Testis (tissue), 3 donors: ENCODE measurements around the gene CTBP1. TPM values are rescaled to one million over a fixed set of nuclear protein-coding genes. Genes with fewer than 3 reads are reported as not detected.

Experiments used
- DNase-seq: peaks from one replicate; pipeline ENCODE4 v3.0.0-alpha.2; 2019
- H3K27ac ChIP-seq, 2 donors: fragments of 200-600 bp; sonication (generic); one replicate each; pipeline ENCODE4 v1.5.1; 2019
- H3K27me3 ChIP-seq: fragments of 200-600 bp; sonication (generic); one replicate; pipeline ENCODE4 v1.5.1; 2019
- H3K36me3 ChIP-seq: fragments of 200-600 bp; sonication (generic); one replicate; pipeline ENCODE4 v1.5.1; 2017; ENCODE audit warnings: low read depth; ENCODE audit errors: missing control alignments
- H3K4me1 ChIP-seq: fragments of 200-600 bp; sonication (generic); one replicate; pipeline ENCODE4 v1.5.1; 2019
- H3K4me3 ChIP-seq, 2 donors: fragments of 200-600 bp; sonication (generic); one replicate each; pipeline ENCODE4 v1.5.1; 2017 to 2019
- H3K9me3 ChIP-seq: fragments of 200-600 bp; sonication (generic); one replicate; pipeline ENCODE4 v1.5.1; 2017
- POLR2A ChIP-seq: fragments of 450-650 bp; IDR thresholded peaks from one replicate; pipeline ENCODE4 v1.6.1; 2017; ENCODE audit warnings: antibody characterized with exemption, mild to moderate bottlenecking, moderate library complexity
- WGBS, 2 donors: methylation state at CpG; one replicate each; pipeline ENCODE4 v1.1.5; 2018; 5-methylcytosine and 5-hydroxymethylcytosine counted together
- intact Hi-C: fragments of 100-400 bp; cut with DNase I; formaldehyde crosslinking; loops from one replicate; pipeline ENCODE4 v1.15.1; 2023; ENCODE audit warnings: low total_unique reads
- polyA plus RNA-seq: library from polyadenylated mRNA; stranded (reverse); fragments of 350-450 nt; fragmentation: Illumina TruSeq; extraction: RNeasy Lipid Tissue Mini Kit (QIAGEN cat#74804); gene quantifications from one replicate; pipeline ENCODE4 v1.2.3, GENCODE V29; 2014; ENCODE audit warnings: low read depth, low replicate concordance; ENCODE audit not compliant: insufficient read depth
- total RNA-seq, 2 donors: library from RNA; depleted of rRNA; stranded (reverse); fragments of >200 nt; gene quantifications; one replicate each; pipeline ENCODE4 v1.2.3, GENCODE V29; 2016
- TF ChIP-seq, protein P1 (sequence below), 3 experiments: fragments of 450-650 bp in 2 of 3; fragments of 200-600 bp in 1 of 3; sonication (generic) in 1 of 3; IDR thresholded peaks; one replicate each; pipeline ENCODE4 v1.5.1; 2016 to 2019; ENCODE audit warnings: antibody characterized with exemption in 3 of 3, mild to moderate bottlenecking in 2 of 3, moderate library complexity in 1 of 3

CTBP1 gene
- total and polyA plus RNA-seq, 3 donors from 2014 or later, result 72.6 to 245 (median 240) TPM

GRCh38 chr4:1180663-1181062 is 68.3 kb downstream of the CTBP1 start:
- H3K27ac ChIP-seq, result no peak overlapping the region
- H3K9me3 ChIP-seq, result no peaks in the 10 kb centered on the region
- intact Hi-C loops, result no loop called here
- H3K4me3 ChIP-seq, result no peak overlapping the region
- no peaks in the 10 kb centered on the region for H3K36me3 ChIP-seq
- no peak for DNase-seq
- no peaks in the 10 kb centered on the region for H3K27me3 ChIP-seq
- no peak for TF ChIP-seq POLR2A
- TF ChIP-seq, protein P1, sequence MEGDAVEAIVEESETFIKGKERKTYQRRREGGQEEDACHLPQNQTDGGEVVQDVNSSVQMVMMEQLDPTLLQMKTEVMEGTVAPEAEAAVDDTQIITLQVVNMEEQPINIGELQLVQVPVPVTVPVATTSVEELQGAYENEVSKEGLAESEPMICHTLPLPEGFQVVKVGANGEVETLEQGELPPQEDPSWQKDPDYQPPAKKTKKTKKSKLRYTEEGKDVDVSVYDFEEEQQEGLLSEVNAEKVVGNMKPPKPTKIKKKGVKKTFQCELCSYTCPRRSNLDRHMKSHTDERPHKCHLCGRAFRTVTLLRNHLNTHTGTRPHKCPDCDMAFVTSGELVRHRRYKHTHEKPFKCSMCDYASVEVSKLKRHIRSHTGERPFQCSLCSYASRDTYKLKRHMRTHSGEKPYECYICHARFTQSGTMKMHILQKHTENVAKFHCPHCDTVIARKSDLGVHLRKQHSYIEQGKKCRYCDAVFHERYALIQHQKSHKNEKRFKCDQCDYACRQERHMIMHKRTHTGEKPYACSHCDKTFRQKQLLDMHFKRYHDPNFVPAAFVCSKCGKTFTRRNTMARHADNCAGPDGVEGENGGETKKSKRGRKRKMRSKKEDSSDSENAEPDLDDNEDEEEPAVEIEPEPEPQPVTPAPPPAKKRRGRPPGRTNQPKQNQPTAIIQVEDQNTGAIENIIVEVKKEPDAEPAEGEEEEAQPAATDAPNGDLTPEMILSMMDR (IDR thresholded peaks at IDR 0.05), result no peak
- no peaks in the 10 kb centered on the region for H3K4me1 ChIP-seq

- Histone ChIP-seq H3K27me3 (no peaks in the 10 kb centered on the region), H3K4me3 (no peak overlapping the region), H3K9me3 (no peaks in the 10 kb centered on the region), H3K4me1 (no peaks in the 10 kb centered on the region), H3K36me3 (no peaks in the 10 kb centered on the region), H3K27ac (no peak overlapping the region)
- no peak for DNase-seq
- intact Hi-C loops, result no loop called here
- WGBS, 2 donors, result 87 to 94% methylated on average over 1 of the region's 1 CpG
- TF ChIP-seq, protein P1 (IDR thresholded peaks at IDR 0.05), result no peak
- no peak for TF ChIP-seq POLR2A
These were observed 69.0 kb downstream of the CTBP1 start for GRCh38 chr4:1179976-1180375.

DNA sequence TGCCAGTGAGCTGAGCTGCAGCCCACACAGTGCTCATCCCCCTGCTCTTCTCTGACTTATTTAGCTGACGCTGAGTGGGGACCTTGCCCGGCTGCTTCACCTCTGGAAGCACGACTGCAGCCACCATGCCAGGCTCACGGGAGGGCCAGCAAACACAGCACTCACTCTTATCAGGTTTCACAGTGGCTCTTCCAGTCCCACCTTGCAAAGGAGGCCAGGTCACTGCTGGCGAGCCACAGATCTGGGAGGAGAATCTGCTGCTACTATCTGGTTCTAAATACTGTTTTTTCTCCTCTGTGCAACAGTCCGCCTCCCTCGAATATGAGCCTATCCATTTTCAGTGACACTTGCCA is 69.9 kb downstream of the CTBP1 start:
- DNase-seq, result no peak
- no peaks in the 10 kb centered on the region for H3K4me1 ChIP-seq
- no peaks in the 10 kb centered on the region for H3K9me3 ChIP-seq
- no peak for TF ChIP-seq POLR2A
- TF ChIP-seq, protein P1 (IDR thresholded peaks at IDR 0.05), result no peak
- H3K4me3 ChIP-seq, result no peak overlapping the region
- intact Hi-C loops, result no loop called here
- H3K27me3 ChIP-seq, result no peaks in the 10 kb centered on the region
- 80 to 87% methylated on average over 4 to 7 of the region's 7 CpGs for WGBS, 2 donors
- no peaks in the 10 kb centered on the region for H3K36me3 ChIP-seq
- H3K27ac ChIP-seq, result no peak overlapping the region

DNA sequence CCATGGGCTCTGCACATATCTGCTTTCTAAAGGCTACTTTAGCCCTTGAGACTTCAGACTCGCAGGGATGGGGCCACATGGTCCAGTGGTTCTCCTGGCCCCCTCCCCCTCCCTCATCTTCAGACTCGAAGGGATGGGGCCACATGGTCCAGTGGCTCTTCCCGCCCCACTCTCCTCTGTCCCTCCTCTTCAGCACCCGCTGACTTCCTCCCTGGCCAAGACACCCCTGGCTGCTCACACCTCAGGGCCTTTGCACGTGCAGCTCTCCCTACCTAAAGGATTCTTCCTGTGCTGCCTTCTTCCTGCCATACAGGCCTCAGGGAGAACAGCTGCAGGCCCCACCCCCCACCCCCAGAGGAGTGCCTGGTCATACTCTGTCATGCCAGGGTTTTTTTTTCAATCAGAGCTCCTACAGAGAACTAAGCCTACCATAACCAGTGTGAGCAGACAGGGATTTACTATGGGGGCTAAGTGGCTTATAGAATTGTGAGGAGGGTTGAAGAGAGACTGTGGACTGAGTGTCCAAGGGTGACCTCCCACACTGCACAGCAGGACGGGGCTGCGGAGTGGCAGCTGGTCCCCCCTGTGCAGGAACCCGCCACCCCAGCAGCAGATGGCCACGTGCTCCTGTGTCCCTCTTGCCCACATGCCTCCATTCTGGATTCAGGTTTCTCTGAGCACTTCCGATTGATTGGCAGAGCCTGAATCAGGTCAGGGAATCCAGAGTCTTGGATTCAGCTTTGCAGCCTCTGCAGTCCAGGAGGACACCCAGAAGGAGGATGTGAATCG is 70.4 kb downstream of the CTBP1 start:
- Histone ChIP-seq H3K27ac (no peak overlapping the region), H3K4me3 (no peak overlapping the region), H3K4me1 (no peaks in the 10 kb centered on the region), H3K27me3 (no peaks in the 10 kb centered on the region), H3K9me3 (no peaks in the 10 kb centered on the region), H3K36me3 (no peaks in the 10 kb centered on the region)
- 92 to 94% methylated on average over 9 to 11 of the region's 11 CpGs for WGBS, 2 donors
- DNase-seq, result no peak
- TF ChIP-seq, protein P1 (IDR thresholded peaks at IDR 0.05), result no peak
- TF ChIP-seq POLR2A, result no peak
- intact Hi-C loops, result no loop called here
